CD4-positive, alpha-beta T cell treated with Interleukin-15 for 1 hour (primary cell): ENCODE results near the gene WNT9A.

ENCODE experiments used
- DNase-seq: peaks from one replicate; pipeline ENCODE4 v3.0.0-alpha.2; 2020

Gene WNT9A

GRCh38 chr1:227941509-227942020 is 6.2 kb downstream of the WNT9A start:
- DNase-seq: peak; percentile 10

GRCh38 chr1:227940791-227941241 is 6.9 kb downstream of the WNT9A start:
- no peak for DNase-seq

GRCh38 chr1:227939791-227940771 is 7.7 kb downstream of the WNT9A start:
- peak; percentile 14 for DNase-seq

GRCh38 chr1:227938911-227939790 is 8.6 kb downstream of the WNT9A start:
- DNase-seq: peak; percentile 13

- no peak for DNase-seq
Observed at GRCh38 chr1:227938276-227938675, 9.5 kb downstream of the WNT9A start.

- no peak for DNase-seq
Observed at GRCh38 chr1:227937838-227938145, 9.9 kb downstream of the WNT9A start.

- DNase-seq: peak; percentile 8
Observed at GRCh38 chr1:227937031-227937837, 10.5 kb downstream of the WNT9A start.

- DNase-seq: no peak
Observed at GRCh38 chr1:227935826-227936225, 11.9 kb downstream of the WNT9A start.

- DNase-seq: peak; percentile 28
Observed at GRCh38 chr1:227934476-227935313, 13.0 kb downstream of the WNT9A start.

- DNase-seq: no peak
Observed at GRCh38 chr1:227929751-227930472, 17.8 kb downstream of the WNT9A start.

- DNase-seq: no peak
Observed at GRCh38 chr1:227928811-227929375, 18.8 kb downstream of the WNT9A start.

- DNase-seq: no peak
Observed at GRCh38 chr1:227927971-227928741, 19.6 kb downstream of the WNT9A start.

- no peak for DNase-seq
Observed at GRCh38 chr1:227926896-227927885, 20.5 kb downstream of the WNT9A start.

- no peak for DNase-seq
Observed at GRCh38 chr1:227926216-227926791, 21.4 kb downstream of the WNT9A start.

GRCh38 chr1:227925582-227926198 is 22.0 kb downstream of the WNT9A start:
- no peak for DNase-seq

- DNase-seq: no peak
Observed at GRCh38 chr1:227924833-227925574, 22.7 kb downstream of the WNT9A start.
